22Rv1 (cell line): ENCODE measurements around the gene ESR1.

Source experiments
- ZFX ChIP-seq: fragments of 450-650 bp; IDR thresholded peaks from 2 replicates; pipeline ENCODE4 v1.6.1; 2017; ENCODE audit warnings: antibody characterized with exemption, borderline replicate concordance
- TF ChIP-seq, protein P1 (sequence below): fragments of 450-650 bp; IDR thresholded peaks from 2 replicates; pipeline ENCODE4 v1.5.1; 2017; ENCODE audit warnings: mild to moderate bottlenecking

DNA sequence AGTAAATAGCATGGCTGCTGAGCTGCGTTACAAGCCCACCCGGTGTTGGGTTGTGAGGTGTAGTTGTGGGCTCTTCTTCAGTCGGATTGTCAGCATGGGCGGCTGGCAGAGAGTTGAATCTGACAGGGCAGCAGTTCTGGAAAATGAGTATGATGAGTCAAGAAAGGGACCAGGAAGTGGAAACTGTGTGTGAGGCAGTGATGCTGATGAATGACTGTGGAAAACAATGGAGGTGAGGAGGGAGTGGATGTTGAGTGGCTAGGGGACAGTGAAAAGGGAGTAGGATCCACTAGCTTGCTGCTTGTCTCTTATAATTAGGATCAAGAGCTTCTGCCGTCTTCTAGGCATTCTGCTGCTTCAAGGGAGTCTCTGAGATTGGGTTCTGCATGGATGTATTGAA is 154.3 kb downstream of the ESR1 start:
- TF ChIP-seq, protein P1, sequence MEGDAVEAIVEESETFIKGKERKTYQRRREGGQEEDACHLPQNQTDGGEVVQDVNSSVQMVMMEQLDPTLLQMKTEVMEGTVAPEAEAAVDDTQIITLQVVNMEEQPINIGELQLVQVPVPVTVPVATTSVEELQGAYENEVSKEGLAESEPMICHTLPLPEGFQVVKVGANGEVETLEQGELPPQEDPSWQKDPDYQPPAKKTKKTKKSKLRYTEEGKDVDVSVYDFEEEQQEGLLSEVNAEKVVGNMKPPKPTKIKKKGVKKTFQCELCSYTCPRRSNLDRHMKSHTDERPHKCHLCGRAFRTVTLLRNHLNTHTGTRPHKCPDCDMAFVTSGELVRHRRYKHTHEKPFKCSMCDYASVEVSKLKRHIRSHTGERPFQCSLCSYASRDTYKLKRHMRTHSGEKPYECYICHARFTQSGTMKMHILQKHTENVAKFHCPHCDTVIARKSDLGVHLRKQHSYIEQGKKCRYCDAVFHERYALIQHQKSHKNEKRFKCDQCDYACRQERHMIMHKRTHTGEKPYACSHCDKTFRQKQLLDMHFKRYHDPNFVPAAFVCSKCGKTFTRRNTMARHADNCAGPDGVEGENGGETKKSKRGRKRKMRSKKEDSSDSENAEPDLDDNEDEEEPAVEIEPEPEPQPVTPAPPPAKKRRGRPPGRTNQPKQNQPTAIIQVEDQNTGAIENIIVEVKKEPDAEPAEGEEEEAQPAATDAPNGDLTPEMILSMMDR: no peak
- TF ChIP-seq ZFX: no peak
